ENCODE measurements around the gene ATIC.

ATIC gene

GRCh38 chr2:215377283-215377682, 65.4 kb downstream of the ATIC start:
- no peak for DNase-seq

GRCh38 chr2:215378045-215378444, 66.2 kb downstream of the ATIC start:
- no peak for DNase-seq

- DNase-seq: no peak
These were observed 67.2 kb downstream of the ATIC start for GRCh38 chr2:215379039-215379438.

GRCh38 chr2:215379948-215380347, 68.1 kb downstream of the ATIC start:
- no peak for DNase-seq

- DNase-seq: no peak
These were observed 68.8 kb downstream of the ATIC start for GRCh38 chr2:215380699-215381098.

- no peak for DNase-seq
These were observed 70.2 kb downstream of the ATIC start for GRCh38 chr2:215382011-215382410.

- no peak for DNase-seq
These were observed 70.6 kb downstream of the ATIC start for GRCh38 chr2:215382480-215382879.

- no peak for DNase-seq
These were observed 71.9 kb downstream of the ATIC start for GRCh38 chr2:215383652-215384279.

GRCh38 chr2:215384710-215385109, 72.9 kb downstream of the ATIC start:
- no peak for DNase-seq

GRCh38 chr2:215386566-215386965, 74.7 kb downstream of the ATIC start:
- no peak for DNase-seq

- DNase-seq: no peak
These were observed 76.3 kb downstream of the ATIC start for GRCh38 chr2:215388002-215388728.

GRCh38 chr2:215390550-215390913, 78.7 kb downstream of the ATIC start:
- DNase-seq: no peak

GRCh38 chr2:215391531-215391930, 79.7 kb downstream of the ATIC start:
- DNase-seq: no peak

GRCh38 chr2:215392164-215392563, 80.3 kb downstream of the ATIC start:
- no peak for DNase-seq

- no peak for DNase-seq
These were observed 80.9 kb downstream of the ATIC start for GRCh38 chr2:215392687-215393270.

GRCh38 chr2:215394102-215394805, 82.4 kb downstream of the ATIC start:
- no peak for DNase-seq

- no peak for DNase-seq
These were observed 84.0 kb downstream of the ATIC start for GRCh38 chr2:215395687-215396460.

GRCh38 chr2:215396595-215397313, 84.9 kb downstream of the ATIC start:
- no peak for DNase-seq

GRCh38 chr2:215397632-215398341, 85.9 kb downstream of the ATIC start:
- no peak for DNase-seq

- no peak for DNase-seq
These were observed 87.3 kb downstream of the ATIC start for GRCh38 chr2:215399067-215399716.
